Central memory CD8-positive, alpha-beta T cell (primary cell): Measurements from ENCODE around the gene LRMDA.

Source experiments
- ATAC-seq: fragments of 150-1000 bp; cut with Tn5 transposase; replicated peaks from 2 replicates; pipeline ENCODE4 v1.10.0; 2022; ENCODE audit warnings: mild to moderate bottlenecking, moderate FRiP score, moderate number of reproducible peaks; ENCODE audit not compliant: poor library complexity, severe bottlenecking; ENCODE audit errors: extremely low read depth
- DNase-seq, 2 donors: peaks; one replicate each; pipeline ENCODE4 v3.0.0; 2021; ENCODE audit warnings: low spot score in 2 of 2
- H3K27ac Mint-ChIP-seq: one replicate; pipeline ENCODE4 v1.8.0; 2022; ENCODE audit warnings: low read depth, mild to moderate bottlenecking, moderate library complexity, mixed read lengths
- H3K27me3 Mint-ChIP-seq: one replicate; pipeline ENCODE4 v1.8.0; 2022; ENCODE audit warnings: mixed read lengths
- H3K36me3 Mint-ChIP-seq: one replicate; pipeline ENCODE4 v1.8.0; 2022; ENCODE audit warnings: mild to moderate bottlenecking, moderate library complexity, mixed read lengths; ENCODE audit not compliant: insufficient read depth
- H3K4me1 Mint-ChIP-seq: one replicate; pipeline ENCODE4 v1.8.0; 2022; ENCODE audit warnings: mixed read lengths
- H3K4me3 Mint-ChIP-seq: one replicate; pipeline ENCODE4 v1.8.0; 2022; ENCODE audit warnings: mild to moderate bottlenecking, moderate library complexity, mixed read lengths
- H3K9me3 Mint-ChIP-seq: one replicate; pipeline ENCODE4 v1.8.0; 2022; ENCODE audit warnings: mixed read lengths

The LRMDA gene

GRCh38 chr10:75465450-75465827, 34.0 kb downstream of the LRMDA start:
- peaks cover 40% of the 10 kb centered on the region for H3K27me3 Mint-ChIP-seq
- ATAC-seq (no peak), DNase-seq (no peak)
- no peak overlapping the region for H3K27ac Mint-ChIP-seq
- no peak overlapping the region for H3K4me3 Mint-ChIP-seq
- no peaks in the 10 kb centered on the region for H3K36me3 Mint-ChIP-seq
- no peaks in the 10 kb centered on the region for H3K4me1 Mint-ChIP-seq
- no peaks in the 10 kb centered on the region for H3K9me3 Mint-ChIP-seq

- no peaks in the 10 kb centered on the region for H3K36me3 Mint-ChIP-seq
- ATAC-seq (no peak), DNase-seq (no peak)
- no peaks in the 10 kb centered on the region for H3K9me3 Mint-ChIP-seq
- no peak overlapping the region for H3K27ac Mint-ChIP-seq
- H3K4me1 Mint-ChIP-seq, result no peaks in the 10 kb centered on the region
- no peak overlapping the region for H3K4me3 Mint-ChIP-seq
- peaks cover 40% of the 10 kb centered on the region for H3K27me3 Mint-ChIP-seq
Measured at GRCh38 chr10:75466001-75466400, 34.6 kb downstream of the LRMDA start.

- Mint-ChIP-seq H3K27ac (no peak overlapping the region), H3K9me3 (no peaks in the 10 kb centered on the region), H3K4me3 (no peak overlapping the region), H3K36me3 (no peaks in the 10 kb centered on the region), H3K27me3 (peaks cover 40% of the 10 kb centered on the region), H3K4me1 (no peaks in the 10 kb centered on the region)
- no peak for DNase-seq
- no peak for ATAC-seq
Measured at GRCh38 chr10:75466886-75467285, 35.5 kb downstream of the LRMDA start.

GRCh38 chr10:75468612-75469005, 37.2 kb downstream of the LRMDA start:
- H3K4me3 Mint-ChIP-seq, result no peak overlapping the region
- no peaks in the 10 kb centered on the region for H3K4me1 Mint-ChIP-seq
- H3K9me3 Mint-ChIP-seq, result no peaks in the 10 kb centered on the region
- no peak overlapping the region for H3K27ac Mint-ChIP-seq
- no peaks in the 10 kb centered on the region for H3K36me3 Mint-ChIP-seq
- no peak for DNase-seq
- ATAC-seq, result no peak
- H3K27me3 Mint-ChIP-seq, result peaks cover 54% of the 10 kb centered on the region

- H3K36me3 Mint-ChIP-seq, result no peaks in the 10 kb centered on the region
- H3K4me1 Mint-ChIP-seq, result no peaks in the 10 kb centered on the region
- peaks cover 50% of the 10 kb centered on the region for H3K27me3 Mint-ChIP-seq
- ATAC-seq, result no peak
- no peak overlapping the region for H3K4me3 Mint-ChIP-seq
- DNase-seq, result no peak
- no peak overlapping the region for H3K27ac Mint-ChIP-seq
- no peaks in the 10 kb centered on the region for H3K9me3 Mint-ChIP-seq
Measured at GRCh38 chr10:75469006-75469616, 37.7 kb downstream of the LRMDA start.

GRCh38 chr10:75470901-75471300, 39.5 kb downstream of the LRMDA start:
- no peaks in the 10 kb centered on the region for H3K4me1 Mint-ChIP-seq
- H3K4me3 Mint-ChIP-seq, result no peak overlapping the region
- no peak overlapping the region for H3K27ac Mint-ChIP-seq
- no peak for ATAC-seq
- DNase-seq, result no peak
- H3K36me3 Mint-ChIP-seq, result no peaks in the 10 kb centered on the region
- no peaks in the 10 kb centered on the region for H3K9me3 Mint-ChIP-seq
- H3K27me3 Mint-ChIP-seq, result peaks cover 32% of the 10 kb centered on the region

GRCh38 chr10:75472685-75473084, 41.3 kb downstream of the LRMDA start:
- Mint-ChIP-seq H3K4me1 (no peaks in the 10 kb centered on the region), H3K27ac (no peak overlapping the region), H3K36me3 (no peaks in the 10 kb centered on the region), H3K27me3 (peaks cover 25% of the 10 kb centered on the region), H3K4me3 (no peak overlapping the region), H3K9me3 (no peaks in the 10 kb centered on the region)
- ATAC-seq (no peak), DNase-seq (no peak)

GRCh38 chr10:75474106-75474505, 42.7 kb downstream of the LRMDA start:
- DNase-seq (no peak), ATAC-seq (no peak)
- Mint-ChIP-seq H3K4me1 (no peaks in the 10 kb centered on the region), H3K27ac (no peak overlapping the region), H3K9me3 (no peaks in the 10 kb centered on the region), H3K36me3 (no peaks in the 10 kb centered on the region), H3K4me3 (no peak overlapping the region), H3K27me3 (peaks cover 24% of the 10 kb centered on the region)

GRCh38 chr10:75475460-75476182, 44.2 kb downstream of the LRMDA start:
- no peaks in the 10 kb centered on the region for H3K36me3 Mint-ChIP-seq
- no peak for DNase-seq
- no peaks in the 10 kb centered on the region for H3K9me3 Mint-ChIP-seq
- ATAC-seq, result no peak
- H3K27me3 Mint-ChIP-seq, result peaks cover 24% of the 10 kb centered on the region
- H3K4me1 Mint-ChIP-seq, result no peaks in the 10 kb centered on the region
- H3K27ac Mint-ChIP-seq, result no peak overlapping the region
- no peak overlapping the region for H3K4me3 Mint-ChIP-seq

- H3K4me3 Mint-ChIP-seq, result no peak overlapping the region
- H3K27me3 Mint-ChIP-seq, result peaks cover 24% of the 10 kb centered on the region
- H3K9me3 Mint-ChIP-seq, result no peaks in the 10 kb centered on the region
- H3K36me3 Mint-ChIP-seq, result no peaks in the 10 kb centered on the region
- no peaks in the 10 kb centered on the region for H3K4me1 Mint-ChIP-seq
- no peak overlapping the region for H3K27ac Mint-ChIP-seq
- DNase-seq (no peak), ATAC-seq (no peak)
Measured at GRCh38 chr10:75476569-75476968, 45.1 kb downstream of the LRMDA start.

- Mint-ChIP-seq H3K27ac (no peak overlapping the region), H3K27me3 (peaks cover 24% of the 10 kb centered on the region), H3K4me1 (no peaks in the 10 kb centered on the region), H3K36me3 (no peaks in the 10 kb centered on the region), H3K9me3 (no peaks in the 10 kb centered on the region), H3K4me3 (no peak overlapping the region)
- ATAC-seq (no peak), DNase-seq (no peak)
Measured at GRCh38 chr10:75476985-75477384, 45.6 kb downstream of the LRMDA start.

GRCh38 chr10:75477680-75478079, 46.3 kb downstream of the LRMDA start:
- Mint-ChIP-seq H3K4me3 (no peak overlapping the region), H3K36me3 (no peaks in the 10 kb centered on the region), H3K27ac (no peak overlapping the region), H3K27me3 (peaks cover 19% of the 10 kb centered on the region), H3K9me3 (no peaks in the 10 kb centered on the region), H3K4me1 (no peaks in the 10 kb centered on the region)
- DNase-seq, result no peak
- ATAC-seq, result no peak

- Mint-ChIP-seq H3K9me3 (no peaks in the 10 kb centered on the region), H3K4me1 (no peaks in the 10 kb centered on the region), H3K36me3 (no peaks in the 10 kb centered on the region), H3K27ac (no peak overlapping the region), H3K27me3 (peaks cover 11% of the 10 kb centered on the region), H3K4me3 (no peak overlapping the region)
- no peak for ATAC-seq
- no peak for DNase-seq
Measured at GRCh38 chr10:75480374-75480773, 49.0 kb downstream of the LRMDA start.
